Tibial nerve (tissue), 3 donors: ENCODE measurements around the gene INPPL1.
"Not testable (repeated sequence)": the region's sequence is repeated elsewhere in the genome, so short reads cannot be mapped to it uniquely, and the experiment has no call there.

Source experiments
- CTCF ChIP-seq, 5 experiments: fragments of 200-600 bp in 3 of 5; fragments of 450-650 bp in 2 of 5; sonication (generic) in 3 of 5; IDR thresholded peaks; one replicate each; pipeline ENCODE4 v1.5.1; 2016 to 2019; ENCODE audit warnings: antibody characterized with exemption in 5 of 5, mild to moderate bottlenecking in 3 of 5, moderate library complexity in 2 of 5
- POLR2A ChIP-seq, 2 donors: fragments of 450-650 bp; IDR thresholded peaks; one replicate each; pipeline ENCODE4 v1.6.1; 2017; ENCODE audit warnings: antibody characterized with exemption in 2 of 2, mild to moderate bottlenecking in 2 of 2, moderate library complexity in 2 of 2

GRCh38 chr11:72266960-72267359 lies 42.4 kb downstream of the INPPL1 start:
- not testable (repeated sequence) for TF ChIP-seq POLR2A, CTCF (IDR thresholded peaks at IDR 0.05)
